HG03442 (cell line): Measurements from ENCODE around the gene ADAMTSL3.
"Not testable (repeated sequence)": the region's sequence is repeated elsewhere in the genome, so short reads cannot be mapped to it uniquely, and the experiment has no call there.

ENCODE experiments used
- ATAC-seq: cut with Tn5 transposase; IDR thresholded peaks from one replicate; pipeline ENCODE4 v1.9.1; 2021; ENCODE audit warnings: mild to moderate bottlenecking, moderate library complexity; ENCODE audit not compliant: unreplicated experiment

The ADAMTSL3 gene

GRCh38 chr15:84079885-84080777 lies 426.2 kb downstream of the ADAMTSL3 start:
- peak; percentile 74 for ATAC-seq

- ATAC-seq, result not testable (repeated sequence)
Observed at GRCh38 chr15:84080778-84081084, 426.8 kb downstream of the ADAMTSL3 start.

GRCh38 chr15:84081391-84082168 lies 427.7 kb downstream of the ADAMTSL3 start:
- ATAC-seq, result no peak

DNA sequence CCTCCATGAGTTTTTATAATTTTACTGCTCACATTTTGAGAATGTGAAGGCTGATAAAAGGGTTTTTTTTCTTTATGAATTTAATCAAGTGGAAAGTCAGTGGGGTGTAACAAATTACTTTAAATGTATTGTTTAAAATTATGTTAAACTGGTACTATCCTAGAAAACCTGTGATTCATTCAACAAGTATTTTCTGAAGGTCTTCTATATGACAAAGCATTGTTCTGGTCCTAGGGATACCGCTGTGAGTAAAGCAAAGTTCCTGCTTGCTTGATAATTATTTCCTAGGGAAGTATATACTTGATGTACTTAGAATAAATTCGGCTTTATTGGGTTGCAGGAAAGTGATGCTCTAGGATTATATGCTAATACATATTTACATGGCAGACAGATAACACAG lies 428.8 kb downstream of the ADAMTSL3 start:
- ATAC-seq, result no peak

DNA sequence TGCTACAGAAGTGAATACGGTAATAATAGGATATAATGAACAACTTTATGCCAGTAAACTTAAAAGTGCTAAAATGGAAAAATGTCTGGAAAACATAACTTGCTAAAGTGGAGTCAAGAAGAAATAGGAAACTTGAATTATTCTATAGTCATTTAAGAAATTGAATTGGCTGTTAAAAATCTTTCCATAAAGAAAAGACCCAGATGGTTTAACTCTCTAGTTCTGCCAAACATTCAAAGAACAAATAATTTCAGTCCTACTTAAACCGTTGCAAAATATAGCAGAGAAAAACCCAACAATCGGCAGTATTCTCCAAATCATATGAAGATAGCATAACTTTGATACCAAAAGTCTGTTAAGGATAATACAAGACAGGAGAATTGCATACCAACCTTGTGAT lies 432.1 kb downstream of the ADAMTSL3 start:
- ATAC-seq, result not testable (repeated sequence)
